AG08395 (cell line): ENCODE measurements around the gene GALNT10.
A peak's percentile ranks its signal among the peaks of the same experiment; 100 is the strongest.

Experiments used
- DNase-seq: peaks from one replicate; pipeline ENCODE4 v3.0.0; 2012; ENCODE audit warnings: mixed read lengths, low spot score

GALNT10 gene

GRCh38 chr5:154380263-154380662, 189.7 kb downstream of the GALNT10 start:
- no peak for DNase-seq

DNA sequence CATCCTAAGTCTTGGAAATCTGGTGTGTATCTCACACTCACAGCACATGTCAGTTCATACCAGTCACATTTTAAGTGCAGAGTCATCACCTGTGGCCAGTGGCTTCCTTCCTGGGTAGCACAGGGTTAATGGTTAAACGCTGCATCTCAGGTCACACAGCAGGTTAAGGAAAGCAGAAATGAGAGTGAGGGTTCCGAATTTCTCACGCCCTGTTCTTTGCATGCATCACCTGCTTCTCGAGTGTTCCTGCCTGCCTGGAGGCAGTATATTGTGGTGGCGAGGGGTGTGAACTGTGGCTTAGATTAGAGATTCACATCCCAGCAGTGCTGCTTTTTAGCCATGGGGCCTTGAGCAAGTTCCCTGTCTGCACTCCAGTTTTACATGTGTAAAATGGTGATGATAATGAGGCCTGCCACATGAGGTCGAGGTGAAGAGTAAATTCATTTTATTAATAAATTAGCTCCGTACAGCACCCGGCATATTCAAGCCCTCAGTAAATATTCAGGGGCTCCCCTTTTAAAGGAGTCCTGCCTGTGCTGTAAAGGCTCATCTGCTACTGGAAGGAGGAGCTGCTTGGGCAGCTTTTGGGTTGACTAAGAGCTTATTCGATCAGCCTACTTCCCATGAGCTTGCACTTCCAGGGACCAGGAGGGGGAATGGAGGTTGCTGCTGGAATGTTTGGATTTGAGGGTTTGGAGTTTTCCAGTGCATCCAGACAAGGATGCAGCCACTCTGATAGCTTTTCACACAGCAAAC, 194.1 kb downstream of the GALNT10 start:
- DNase-seq = no peak

GRCh38 chr5:154385236-154385512, 194.6 kb downstream of the GALNT10 start:
- DNase-seq = no peak

DNA sequence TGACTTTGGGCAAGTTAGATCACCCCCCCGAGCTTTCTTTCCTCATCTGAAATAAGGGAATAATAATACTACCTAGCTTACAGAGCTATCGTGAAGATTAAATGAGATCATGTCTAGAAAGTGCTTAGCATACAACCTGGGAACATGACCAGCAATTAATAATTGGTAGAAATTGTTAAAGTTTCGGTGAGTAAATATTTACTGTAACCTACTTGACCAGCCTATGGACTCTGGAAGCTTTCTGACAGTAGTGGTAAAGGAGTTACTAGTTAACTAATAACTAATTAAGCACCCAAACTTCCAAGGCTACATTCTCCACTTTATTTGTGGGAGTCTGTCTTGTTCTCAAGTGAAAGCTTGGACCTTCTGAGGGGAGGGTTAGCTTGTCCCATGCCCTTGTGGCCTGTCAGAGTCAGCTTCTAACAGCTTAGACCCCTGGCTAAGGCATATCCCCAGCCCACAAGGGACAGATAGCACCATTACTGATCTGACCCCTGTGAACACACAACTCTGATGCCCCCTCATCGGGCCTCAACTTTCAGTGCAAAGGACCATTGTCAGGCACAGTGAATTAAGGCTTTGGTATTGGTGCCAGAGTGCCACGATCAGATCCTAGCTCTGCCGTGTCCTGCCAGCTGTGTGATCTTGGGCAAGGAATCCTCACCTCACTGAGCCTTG, 196.6 kb downstream of the GALNT10 start:
- no peak for DNase-seq

GRCh38 chr5:154388842-154389241, 198.3 kb downstream of the GALNT10 start:
- no peak for DNase-seq

- DNase-seq = no peak
These were observed 199.6 kb downstream of the GALNT10 start for GRCh38 chr5:154390096-154390495.

- DNase-seq = no peak
These were observed 200.3 kb downstream of the GALNT10 start for GRCh38 chr5:154390746-154391359.

DNA sequence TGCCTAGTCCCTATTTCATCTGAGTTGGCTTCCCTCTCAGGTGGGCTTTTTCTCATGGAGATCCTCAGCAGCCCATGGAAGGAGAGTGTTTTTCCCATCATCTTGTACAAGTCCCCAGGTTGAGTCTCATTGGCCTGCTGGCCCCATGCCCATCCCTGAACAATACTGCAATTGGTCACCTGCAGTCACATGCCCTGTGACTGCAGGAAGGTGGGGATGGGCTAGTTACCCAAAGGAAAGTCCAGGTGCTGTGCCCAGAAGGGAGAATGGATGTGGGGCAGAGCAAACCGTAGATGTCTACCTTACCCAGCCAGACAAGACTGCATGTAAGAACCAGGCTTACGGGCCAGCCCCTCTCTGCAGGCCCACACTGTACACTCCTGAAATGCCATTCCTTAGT, 201.3 kb downstream of the GALNT10 start:
- DNase-seq = no peak

DNA sequence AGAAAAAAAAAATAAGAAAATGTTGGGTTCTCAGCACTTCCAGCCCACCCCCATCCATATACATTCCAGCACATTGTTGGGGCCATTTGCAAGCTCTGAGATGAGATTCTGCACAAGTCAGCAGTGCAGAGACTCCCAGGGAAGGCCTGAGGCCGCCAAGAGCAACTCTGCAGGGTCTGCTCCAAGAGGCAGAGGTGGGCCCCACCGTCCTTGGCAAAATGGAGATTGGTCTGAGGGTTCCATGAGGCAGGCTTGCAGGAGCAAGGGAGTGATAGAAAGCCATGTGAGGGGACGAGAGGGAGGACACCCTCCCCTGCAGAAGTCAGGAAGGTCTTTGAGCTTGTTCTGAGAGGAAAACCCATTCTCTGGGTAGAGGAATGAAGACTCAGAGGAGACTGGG, 203.3 kb downstream of the GALNT10 start:
- DNase-seq = no peak

DNA sequence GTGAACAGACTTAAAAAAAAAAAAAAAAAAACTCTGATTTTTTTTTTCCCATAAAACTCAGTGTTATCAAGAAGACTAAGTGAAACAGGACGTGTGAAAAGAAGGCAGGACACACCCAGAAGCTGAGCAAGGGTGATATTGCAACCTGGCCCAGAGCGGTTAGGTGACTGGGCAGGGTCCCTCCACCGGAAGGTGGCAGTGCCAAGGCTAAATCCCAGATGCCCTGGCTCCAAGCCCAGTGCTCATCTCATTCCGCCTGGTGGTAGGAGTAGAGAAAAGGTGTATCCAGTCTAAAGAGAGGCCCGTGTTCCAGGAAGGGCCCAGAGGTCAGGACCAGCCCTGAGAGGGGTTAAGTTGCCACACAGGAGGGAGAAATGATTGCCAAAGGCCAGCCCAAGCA, 203.8 kb downstream of the GALNT10 start:
- no peak for DNase-seq

DNA sequence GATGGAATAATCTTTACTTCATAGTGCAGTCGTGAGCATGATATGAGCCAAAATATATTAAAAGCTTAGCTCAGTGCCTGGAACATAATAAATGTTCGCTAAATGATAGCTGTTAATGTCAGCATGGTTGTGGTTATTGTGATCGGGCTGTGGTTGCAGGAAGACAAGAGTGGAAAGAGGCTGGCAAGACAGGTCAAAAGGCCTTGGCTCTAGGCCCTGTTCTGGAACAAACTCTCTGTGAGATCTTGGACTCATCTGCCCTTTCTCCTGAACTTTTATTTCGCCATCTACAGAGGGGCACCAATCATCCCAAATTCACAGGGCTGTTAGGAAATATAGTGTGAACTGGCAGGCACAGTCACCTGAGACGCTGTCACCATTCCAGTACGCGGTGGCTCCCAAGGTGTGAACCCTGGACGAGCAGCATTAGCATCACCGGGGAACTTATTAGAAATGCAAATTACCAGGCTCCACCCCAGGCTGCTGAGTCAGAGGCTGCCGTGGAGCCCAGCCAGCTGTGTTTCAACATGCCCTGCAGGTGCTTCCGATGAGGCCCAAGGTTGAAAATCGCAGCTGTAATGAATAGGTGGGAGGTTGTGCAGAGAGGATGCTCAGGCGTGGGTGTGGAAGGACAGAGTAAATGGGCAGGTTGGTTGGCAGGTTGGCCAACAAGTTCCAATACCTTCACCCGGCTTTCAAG, 205.0 kb downstream of the GALNT10 start:
- DNase-seq = no peak

DNA sequence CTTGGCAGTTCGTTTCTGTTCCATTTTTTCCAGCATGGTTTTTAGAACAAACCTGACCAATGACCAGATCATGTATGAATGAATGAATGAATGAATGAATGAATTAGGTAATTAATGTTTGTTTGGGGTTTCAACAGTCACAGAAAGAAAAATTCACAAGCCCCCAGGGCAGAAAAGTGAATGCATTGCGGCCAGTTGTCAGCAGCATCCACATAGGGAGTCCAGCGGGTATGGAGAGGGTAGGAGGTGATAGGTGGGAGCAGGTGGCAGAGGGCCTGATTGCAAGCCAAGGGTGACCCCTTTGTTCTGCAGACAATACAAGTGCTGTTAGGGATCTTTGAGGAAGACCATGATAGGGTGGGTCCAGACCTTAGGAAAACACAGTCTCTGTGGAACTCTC, 205.6 kb downstream of the GALNT10 start:
- DNase-seq = no peak

DNA sequence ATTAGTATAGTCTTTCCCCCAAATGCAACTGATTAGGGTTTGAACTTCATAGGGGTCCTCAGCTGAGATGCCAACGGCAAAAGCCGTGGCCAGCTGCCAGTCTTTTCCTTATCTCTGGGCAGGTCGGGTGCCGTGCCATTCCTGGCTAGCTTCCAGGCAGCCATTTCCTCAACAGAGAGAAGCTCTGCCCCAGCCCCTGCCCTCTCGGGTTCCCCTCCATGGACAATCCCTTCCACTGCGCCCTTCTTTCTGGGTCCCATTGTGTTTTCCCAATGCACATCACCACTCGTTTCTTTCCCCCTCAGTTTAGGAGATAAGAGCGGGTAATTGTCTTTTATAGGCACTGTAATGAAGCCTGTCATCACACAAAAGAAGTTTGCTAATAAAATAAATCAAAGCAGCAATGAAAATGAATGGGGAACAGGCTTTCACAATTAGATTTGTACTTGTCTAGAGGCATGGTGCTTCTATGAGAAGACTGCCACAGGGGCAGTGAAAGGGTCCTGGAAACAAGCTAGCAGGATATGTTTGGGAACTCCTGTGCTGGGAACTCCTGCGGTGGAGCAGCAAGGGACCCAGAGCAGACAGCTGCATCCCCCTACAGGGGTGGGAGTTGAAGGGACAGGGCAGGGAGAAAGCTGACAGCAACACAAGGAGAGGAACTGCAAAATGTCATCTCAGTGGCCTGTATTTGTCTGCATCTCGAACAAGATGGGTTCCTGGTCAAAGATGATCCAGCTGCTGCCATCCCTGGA, 207.3 kb downstream of the GALNT10 start:
- DNase-seq = no peak

GRCh38 chr5:154400678-154401077, 210.1 kb downstream of the GALNT10 start:
- no peak for DNase-seq

- no peak for DNase-seq
These were observed 210.8 kb downstream of the GALNT10 start for GRCh38 chr5:154401355-154401754.

GRCh38 chr5:154401931-154402330, 211.4 kb downstream of the GALNT10 start:
- DNase-seq = no peak

- no peak for DNase-seq
These were observed 212.1 kb downstream of the GALNT10 start for GRCh38 chr5:154402611-154403010.

- no peak for DNase-seq
These were observed 212.7 kb downstream of the GALNT10 start for GRCh38 chr5:154403234-154403633.

DNA sequence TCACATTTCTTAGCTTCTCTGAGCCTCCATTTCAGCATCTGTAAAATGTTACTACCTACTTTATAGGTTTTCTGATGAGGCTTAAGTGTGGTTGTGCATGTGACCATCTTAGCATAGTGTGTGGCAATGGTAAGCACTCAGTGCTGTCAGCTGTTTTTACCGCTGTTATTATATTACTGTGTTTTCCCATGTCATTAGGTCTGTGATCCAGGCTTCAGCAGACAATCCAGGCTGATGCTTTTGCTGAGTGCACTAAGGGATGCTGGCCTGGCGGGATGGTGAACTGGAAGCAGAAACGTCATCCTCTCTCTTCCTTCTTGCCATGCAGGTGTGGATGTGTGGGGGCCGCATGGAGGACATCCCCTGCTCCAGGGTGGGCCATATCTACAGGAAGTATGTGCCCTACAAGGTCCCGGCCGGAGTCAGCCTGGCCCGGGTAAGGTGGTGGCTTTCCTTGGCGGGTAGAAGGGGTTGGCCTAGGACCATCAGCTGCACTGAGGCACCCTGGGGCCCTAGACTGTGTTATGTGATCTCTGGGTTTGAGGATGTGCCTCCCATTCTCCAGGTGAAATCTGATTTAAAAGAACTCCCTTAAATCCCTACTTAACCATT, 213.3 kb downstream of the GALNT10 start:
- DNase-seq = no peak

GRCh38 chr5:154405078-154405792, 214.7 kb downstream of the GALNT10 start:
- DNase-seq = peak; percentile 94

DNA sequence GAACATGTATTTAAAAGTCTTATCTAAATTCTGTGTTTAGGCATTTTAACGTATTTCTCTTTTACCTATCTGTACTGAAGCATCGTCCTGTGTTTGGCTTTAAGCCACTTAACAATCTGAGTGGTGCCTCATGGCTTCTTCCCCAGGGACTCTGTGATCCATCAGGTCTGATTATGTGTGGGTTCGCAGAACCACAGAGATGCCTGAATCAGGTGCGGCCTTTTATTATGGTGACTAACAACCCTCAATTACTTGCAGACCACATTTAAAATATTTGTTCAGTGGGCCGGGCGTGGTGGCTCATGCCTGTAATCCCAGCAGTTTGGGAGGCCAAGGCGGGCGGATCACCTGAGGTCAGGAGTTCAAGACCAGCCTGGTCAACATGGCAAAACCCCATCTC, 215.7 kb downstream of the GALNT10 start:
- DNase-seq = no peak
